Activated CD8-positive, alpha-beta memory T cell treated with anti-CD3 and anti-CD28 coated beads for 36 hours (primary cell): ENCODE data around the gene EFL1. TPM values are rescaled to one million over a fixed set of nuclear protein-coding genes. Genes with fewer than 3 reads are reported as not detected.

Experiments used
- CTCF ChIA-PET: fragments of 350-600 bp; sonication (Branson Sonifier 250); formaldehyde crosslinking; loops from one replicate; lab custom pipeline; 2021; ENCODE audit warnings: antibody characterized with exemption; lab: Charles Lee
- POLR2A ChIA-PET: fragments of 350-600 bp; sonication (Branson Sonifier 250); formaldehyde crosslinking; loops from one replicate; lab custom pipeline; 2021; ENCODE audit warnings: antibody characterized with exemption; lab: Charles Lee
- total RNA-seq, 2 experiments: library from RNA; stranded (reverse); gene quantifications; one replicate each; pipeline ENCODE4 v1.2.3, GENCODE V29; 2021

The EFL1 gene
- total RNA-seq, 2 experiments from 2014 or later: 23.3 to 24.8 TPM

GRCh38 chr15:82132742-82133141 is 129.8 kb downstream of the EFL1 start:
- POLR2A ChIA-PET: no interaction called here
- CTCF ChIA-PET: no interaction called here

GRCh38 chr15:82132096-82132495 is 130.4 kb downstream of the EFL1 start:
- POLR2A ChIA-PET: no interaction called here
- CTCF ChIA-PET: no interaction called here

- CTCF ChIA-PET: no interaction called here
- POLR2A ChIA-PET: no interaction called here
Observed at GRCh38 chr15:82130248-82130647, 132.3 kb downstream of the EFL1 start.

GRCh38 chr15:82129761-82130160 is 132.8 kb downstream of the EFL1 start:
- POLR2A ChIA-PET: no interaction called here

GRCh38 chr15:82129149-82129692 is 133.3 kb downstream of the EFL1 start:
- ChIA-PET CTCF (no interaction called here), POLR2A (no interaction called here)

More at GRCh38 chr15:82129761-82130160, 132.8 kb downstream of the EFL1 start:
- CTCF ChIA-PET: no interaction called here

- ChIA-PET POLR2A (no interaction called here), CTCF (no interaction called here)
Observed at GRCh38 chr15:82128401-82129148, 134.0 kb downstream of the EFL1 start.

- POLR2A ChIA-PET: no interaction called here
- CTCF ChIA-PET: interaction anchor here (0.5 kb wide), 1 partner anchor 19 kb away, joined by 3 read pairs; no protein-coding TSS in a partner anchor
Observed at GRCh38 chr15:82127581-82127980, 135.0 kb downstream of the EFL1 start.

- POLR2A ChIA-PET: no interaction called here
- CTCF ChIA-PET: no interaction called here
Observed at GRCh38 chr15:82126346-82126745, 136.2 kb downstream of the EFL1 start.

- CTCF ChIA-PET: no interaction called here
- POLR2A ChIA-PET: no interaction called here
Observed at GRCh38 chr15:82124331-82125263, 137.9 kb downstream of the EFL1 start.

GRCh38 chr15:82122746-82123400 is 139.7 kb downstream of the EFL1 start:
- POLR2A ChIA-PET: no interaction called here
- CTCF ChIA-PET: no interaction called here

- POLR2A ChIA-PET: no interaction called here
- CTCF ChIA-PET: no interaction called here
Observed at GRCh38 chr15:82118040-82118439, 144.5 kb downstream of the EFL1 start.

GRCh38 chr15:82117296-82117695 is 145.2 kb downstream of the EFL1 start:
- ChIA-PET CTCF (no interaction called here), POLR2A (no interaction called here)

- ChIA-PET CTCF (no interaction called here), POLR2A (no interaction called here)
Observed at GRCh38 chr15:82114660-82115059, 147.9 kb downstream of the EFL1 start.

- CTCF ChIA-PET: no interaction called here
Observed at GRCh38 chr15:82113106-82113715, 149.3 kb downstream of the EFL1 start.

GRCh38 chr15:82111918-82112317 is 150.6 kb downstream of the EFL1 start:
- CTCF ChIA-PET: no interaction called here
- POLR2A ChIA-PET: no interaction called here

More at GRCh38 chr15:82113106-82113715, 149.3 kb downstream of the EFL1 start:
- POLR2A ChIA-PET: no interaction called here

GRCh38 chr15:82110144-82110543 is 152.4 kb downstream of the EFL1 start:
- ChIA-PET POLR2A (no interaction called here), CTCF (no interaction called here)

GRCh38 chr15:82108489-82109078 is 153.9 kb downstream of the EFL1 start:
- CTCF ChIA-PET: interaction anchor here (0.5 to 1.4 kb wide), 5 partner anchors 11 to 90 kb away, joined by 3 to 4 read pairs (median 3); no protein-coding TSS in a partner anchor
- POLR2A ChIA-PET: no interaction called here

GRCh38 chr15:82106679-82107078 is 155.9 kb downstream of the EFL1 start:
- ChIA-PET CTCF (interaction anchor here (0.6 kb wide), 1 partner anchor 34 kb away, joined by 3 read pairs; no protein-coding TSS in a partner anchor), POLR2A (no interaction called here)
